Cerebellar nuclear complex (tissue), 1 donor: Measurements from ENCODE around the gene PPFIBP2.

Source experiments
- DNase-seq, 2 experiments: peaks; one replicate each; lab custom pipeline; 2025; lab: John Stamatoyannopoulos, UW

Gene PPFIBP2

DNA sequence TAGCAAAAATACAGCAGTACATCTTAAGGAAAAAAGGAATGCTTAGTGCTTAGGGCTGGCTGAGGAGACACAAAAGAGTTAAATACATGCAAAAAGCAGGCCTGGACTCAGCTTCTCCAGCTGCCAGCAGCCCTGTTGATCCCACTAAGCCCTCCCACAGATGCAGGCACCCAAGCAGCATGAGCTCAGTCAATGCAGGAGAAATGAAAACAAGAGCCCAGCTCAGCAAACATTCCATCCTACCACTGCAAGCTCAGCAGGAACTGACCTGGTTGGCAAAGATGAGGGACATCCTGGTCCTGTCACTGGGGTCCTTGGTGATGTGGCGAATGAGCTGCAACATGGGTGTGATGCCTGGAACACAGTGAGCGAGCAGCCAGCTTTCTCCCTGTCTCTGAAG lies 153.7 kb downstream of the PPFIBP2 start:
- DNase-seq = no peak

DNA sequence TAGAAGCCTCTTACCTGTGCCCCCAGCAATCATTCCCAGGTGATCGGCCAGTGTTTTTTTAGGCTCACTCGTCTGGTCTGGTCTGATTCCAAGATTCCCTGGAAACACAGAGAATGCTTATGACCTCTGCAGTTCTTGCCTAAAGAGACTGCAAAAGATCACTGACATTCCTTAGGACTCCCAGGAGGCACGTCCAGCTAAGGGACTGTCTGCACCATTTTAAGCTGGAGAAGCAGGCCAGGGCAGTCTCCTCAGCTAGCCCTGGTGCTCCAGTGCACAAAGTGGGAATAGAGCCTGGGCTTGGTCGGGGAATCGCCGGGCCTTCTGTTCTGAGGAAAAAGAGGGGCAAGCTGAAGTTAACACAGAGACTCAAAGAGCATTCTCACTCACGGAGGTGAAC lies 154.7 kb downstream of the PPFIBP2 start:
- DNase-seq = no peak

DNA sequence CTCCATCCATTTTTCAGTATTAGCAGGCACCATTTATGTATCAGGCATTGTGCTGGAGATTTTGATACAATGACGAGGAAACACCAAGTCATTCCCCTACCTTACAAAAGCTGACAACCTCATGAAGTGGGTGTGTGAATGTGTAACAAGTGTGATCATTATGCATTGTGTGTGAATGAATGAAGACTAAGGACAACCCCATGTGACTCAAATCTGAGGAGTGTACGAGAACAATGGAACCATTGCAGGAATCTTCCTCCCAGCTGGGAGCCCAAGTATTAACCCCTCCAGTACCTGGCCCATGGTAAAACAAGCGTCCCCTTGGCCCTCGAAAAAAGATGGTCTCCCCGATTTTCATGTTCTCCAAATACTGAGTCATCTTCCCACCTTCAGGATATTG lies 155.1 kb downstream of the PPFIBP2 start:
- no peak for DNase-seq

DNA sequence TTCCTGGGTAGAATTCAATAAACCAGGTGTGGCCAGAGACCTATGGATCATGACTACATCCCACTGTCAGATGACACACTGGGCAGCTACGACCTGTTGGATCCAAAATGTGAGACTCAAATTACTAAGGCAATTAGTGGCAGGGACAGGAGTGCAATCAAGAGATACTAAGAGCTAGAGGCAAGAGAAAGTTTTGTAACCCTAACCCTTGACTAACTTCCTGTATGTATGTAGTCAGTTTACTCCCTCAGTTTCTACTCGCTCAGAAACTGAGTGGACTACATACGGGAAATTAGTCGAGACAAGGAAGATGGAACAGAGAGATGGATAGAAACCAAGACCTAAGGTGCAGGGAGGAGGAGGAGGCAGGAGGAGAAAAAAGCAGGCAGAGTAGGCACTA lies 156.8 kb downstream of the PPFIBP2 start:
- no peak for DNase-seq

DNA sequence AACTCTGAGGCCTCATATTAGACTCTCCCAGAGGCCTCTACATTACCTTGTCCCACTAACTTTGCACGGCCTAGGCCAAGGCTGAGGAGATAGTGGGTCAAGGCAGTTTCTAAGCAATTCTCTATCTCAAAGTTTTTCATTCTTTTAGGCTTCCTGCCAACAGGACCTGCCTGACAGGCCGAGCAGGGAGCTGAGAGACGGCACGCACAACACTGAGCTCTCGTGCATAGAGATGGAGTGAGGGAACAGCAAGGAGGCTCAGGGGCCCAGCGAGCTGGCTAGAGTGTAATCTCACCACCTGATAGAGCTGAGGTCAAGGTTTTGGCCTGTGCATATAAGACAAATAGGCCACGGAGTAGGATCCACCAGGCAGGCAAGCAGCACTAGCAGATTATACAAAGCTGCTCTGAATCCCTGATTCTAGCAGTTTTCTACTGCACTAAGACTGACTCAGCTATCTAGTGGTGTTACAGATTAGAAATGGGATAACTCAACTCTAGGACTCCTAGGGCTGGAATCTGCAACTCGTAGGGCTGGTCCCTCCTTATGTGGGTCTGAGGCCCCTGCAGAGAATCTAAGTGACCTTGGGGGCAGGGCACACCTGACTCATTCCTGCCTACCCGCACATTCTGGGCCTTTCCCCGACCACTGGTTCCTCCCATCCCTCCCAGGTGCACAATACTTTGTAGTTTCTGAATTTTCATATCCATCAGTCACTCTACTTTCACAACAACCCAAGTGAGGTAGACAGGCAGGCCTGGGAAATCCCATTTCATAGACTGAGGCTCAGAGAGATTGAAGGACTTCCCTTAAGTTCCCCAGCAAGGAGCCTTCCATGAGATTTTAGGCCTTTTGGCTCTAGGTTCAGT lies 157.8 kb downstream of the PPFIBP2 start:
- DNase-seq = no peak

DNA sequence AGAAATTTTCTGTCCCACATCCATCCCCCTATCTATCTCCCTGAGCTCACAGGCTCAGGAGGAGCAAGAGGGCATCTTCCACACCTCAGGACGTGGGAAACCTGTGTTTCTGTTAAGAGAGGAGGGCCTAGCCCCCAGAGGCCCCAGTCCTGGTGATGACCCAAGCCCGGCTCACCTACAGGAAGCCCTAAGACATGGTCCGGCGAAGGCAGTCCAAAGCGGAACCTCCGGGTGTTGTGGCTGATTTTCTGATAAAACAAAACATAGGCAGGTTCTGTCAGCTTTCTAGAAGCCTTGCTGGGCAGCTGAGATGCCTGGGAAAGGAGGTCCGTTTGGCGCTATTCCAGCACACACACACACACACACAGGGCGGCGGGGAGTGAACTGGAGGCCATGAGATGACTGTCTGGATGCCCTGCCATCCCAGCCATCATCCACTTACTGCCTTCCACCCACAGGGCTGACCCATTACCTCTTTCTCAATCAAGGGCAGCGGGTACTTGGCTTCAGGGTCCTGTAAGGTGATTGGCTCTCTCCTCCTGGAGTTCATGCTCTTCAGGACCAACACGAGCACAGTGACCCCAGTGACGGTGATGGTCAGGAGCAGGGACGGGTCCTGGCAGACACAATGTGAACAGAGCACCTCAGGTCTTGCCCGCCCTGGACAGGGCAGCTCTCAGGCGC lies 158.6 kb downstream of the PPFIBP2 start:
- DNase-seq = no peak

DNA sequence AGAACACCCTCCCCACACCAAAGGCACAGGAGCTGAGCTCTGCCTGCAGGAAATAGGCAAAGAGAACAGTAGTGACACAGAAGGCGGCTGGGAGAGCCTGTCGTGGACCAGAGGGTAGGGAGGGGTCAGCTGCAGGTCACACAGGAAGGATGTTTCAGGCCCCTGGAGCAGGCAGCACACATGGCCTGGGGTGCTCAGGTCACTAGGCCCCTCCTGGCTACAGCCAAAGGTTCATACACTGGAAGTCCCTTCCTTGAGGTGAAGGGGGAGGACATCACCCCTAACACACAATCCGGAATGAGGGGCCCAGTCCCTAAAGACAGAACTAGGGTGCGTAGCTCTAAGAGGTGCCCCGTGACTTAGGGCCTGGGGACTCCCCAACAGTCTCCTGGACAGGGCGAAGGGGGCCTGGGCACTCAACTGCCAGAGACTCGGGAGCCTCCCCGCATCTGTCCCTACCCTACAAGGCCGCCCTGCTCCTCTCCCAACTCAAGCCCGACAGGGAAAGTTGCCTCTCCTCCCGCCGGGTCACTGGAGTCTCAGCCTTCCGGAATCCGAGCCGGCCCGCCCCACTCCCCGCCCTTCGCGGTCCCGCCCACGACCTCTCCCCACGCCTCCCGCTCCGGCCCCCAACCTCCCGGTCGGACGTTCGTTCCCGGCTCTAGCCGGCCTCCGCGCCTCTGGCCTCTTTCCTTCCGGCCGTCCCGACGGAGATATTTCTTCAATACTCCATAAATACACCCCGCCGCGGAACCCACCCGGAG lies 159.3 kb downstream of the PPFIBP2 start, which contains the start of gene CYB5R2:
Gene CYB5R2 (minus strand): TSS at position 541 of the 764 bp plus-strand sequence. CDS start 675 bp downstream, outside the sequence.
- no peak for DNase-seq

DNA sequence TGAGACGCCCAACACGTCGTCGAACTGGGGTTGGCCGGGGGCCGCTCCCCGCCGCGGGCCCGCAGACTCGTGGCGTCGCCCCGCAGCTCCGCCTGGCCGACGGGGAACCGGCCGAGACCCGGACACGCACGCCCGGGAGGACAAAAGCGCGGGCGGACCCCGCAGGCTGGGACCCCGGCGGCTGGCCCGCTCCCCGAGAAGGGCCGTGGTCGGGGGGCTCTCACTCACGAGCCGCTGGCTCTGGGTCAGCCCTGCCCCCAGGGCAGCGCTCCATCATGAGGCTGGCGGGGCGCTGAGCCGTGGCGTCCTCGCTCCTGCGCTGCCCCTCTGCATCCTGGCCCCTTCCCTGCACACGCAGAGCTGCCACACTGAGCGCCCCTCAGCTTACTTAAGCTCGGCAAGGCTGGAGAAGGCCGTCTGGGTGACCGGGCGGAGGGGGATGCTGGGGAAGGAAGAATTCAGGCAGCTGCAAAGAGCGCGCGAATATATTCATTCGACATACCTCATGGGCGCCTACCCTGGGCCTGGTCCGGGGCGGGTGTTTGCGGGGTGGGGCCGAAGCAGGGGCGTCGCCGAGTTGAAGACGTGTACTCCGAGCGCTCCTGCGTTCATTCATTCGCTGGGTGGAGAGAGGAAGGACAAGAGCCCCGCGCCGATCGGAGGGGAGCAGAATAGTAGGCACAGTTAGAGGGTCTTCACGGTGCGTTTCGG lies 160.1 kb downstream of the PPFIBP2 start:
- no peak for DNase-seq

DNA sequence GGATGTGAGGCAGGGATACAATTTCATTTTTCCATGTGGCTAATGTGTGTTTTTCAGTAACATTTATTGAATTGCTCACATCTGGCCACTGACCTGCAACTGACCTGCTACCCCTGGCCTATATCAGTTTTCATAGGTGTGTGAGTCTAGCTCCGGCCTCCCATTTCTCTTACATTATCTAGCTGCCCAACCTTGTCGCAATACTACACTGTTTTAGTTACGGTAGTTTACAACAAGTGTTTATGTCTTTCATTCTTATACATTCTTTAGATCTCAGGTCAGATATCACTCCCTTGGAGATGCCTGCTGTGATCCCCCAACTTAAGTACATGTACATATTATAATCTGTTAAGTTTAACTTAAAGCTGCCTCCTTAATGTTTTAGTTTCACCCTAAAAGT lies 161.8 kb downstream of the PPFIBP2 start:
- DNase-seq = no peak

DNA sequence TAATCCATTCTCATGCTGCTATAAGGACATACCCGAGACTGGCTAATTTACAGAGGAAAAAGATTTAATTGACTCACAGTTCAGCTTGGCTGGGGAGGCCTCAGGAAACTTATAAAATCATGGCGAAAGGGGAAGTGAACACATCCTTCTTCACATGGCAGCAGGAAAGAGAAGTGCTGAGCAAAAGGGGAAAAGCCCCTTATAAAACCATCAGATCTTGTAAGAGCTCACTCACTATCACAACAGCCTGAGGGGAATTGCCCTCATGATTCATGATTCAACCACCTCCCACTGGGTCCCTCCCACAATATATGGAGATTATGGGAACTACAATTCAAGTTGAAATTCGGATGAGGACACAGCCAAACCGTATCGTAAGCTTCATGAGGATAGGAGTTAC lies 163.3 kb downstream of the PPFIBP2 start:
- no peak for DNase-seq

DNA sequence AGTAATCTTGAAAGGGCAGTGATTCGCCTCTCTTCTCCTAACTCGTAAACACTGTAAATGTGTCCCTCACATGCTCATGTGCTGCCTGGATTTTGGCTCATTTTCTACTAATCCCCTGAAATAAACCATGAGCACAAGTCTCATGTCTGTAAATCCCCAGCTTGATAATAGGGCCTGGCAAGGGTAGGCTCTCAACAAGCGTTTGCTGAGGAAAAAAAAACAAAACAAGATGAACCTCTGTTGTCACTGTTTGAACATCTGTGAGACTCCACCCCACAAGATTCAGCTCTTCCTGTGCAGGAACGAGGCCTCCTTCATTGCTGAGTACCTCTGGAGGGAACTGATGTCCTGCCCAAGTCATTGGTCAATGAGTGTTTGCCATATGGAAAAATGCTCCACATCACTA lies 164.0 kb downstream of the PPFIBP2 start:
- DNase-seq = no peak

DNA sequence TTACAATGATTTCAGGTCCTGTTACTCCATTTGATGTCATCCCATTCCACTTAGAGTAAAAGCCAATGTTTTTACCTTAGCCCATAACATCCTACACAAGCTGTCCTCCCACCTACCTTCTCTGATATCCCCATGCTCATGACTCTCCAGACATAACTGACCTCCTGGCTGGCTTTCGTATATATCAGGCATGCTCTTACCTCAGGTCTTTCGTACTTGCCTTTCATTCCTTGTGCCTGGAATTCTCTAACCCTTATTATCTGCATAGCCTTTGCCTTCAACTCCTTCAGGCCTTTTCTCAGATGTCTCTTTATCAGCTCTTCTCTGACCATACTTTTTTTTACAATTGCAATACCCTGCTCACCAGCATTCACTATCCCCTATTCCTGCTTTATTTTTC lies 169.8 kb downstream of the PPFIBP2 start:
- no peak for DNase-seq

DNA sequence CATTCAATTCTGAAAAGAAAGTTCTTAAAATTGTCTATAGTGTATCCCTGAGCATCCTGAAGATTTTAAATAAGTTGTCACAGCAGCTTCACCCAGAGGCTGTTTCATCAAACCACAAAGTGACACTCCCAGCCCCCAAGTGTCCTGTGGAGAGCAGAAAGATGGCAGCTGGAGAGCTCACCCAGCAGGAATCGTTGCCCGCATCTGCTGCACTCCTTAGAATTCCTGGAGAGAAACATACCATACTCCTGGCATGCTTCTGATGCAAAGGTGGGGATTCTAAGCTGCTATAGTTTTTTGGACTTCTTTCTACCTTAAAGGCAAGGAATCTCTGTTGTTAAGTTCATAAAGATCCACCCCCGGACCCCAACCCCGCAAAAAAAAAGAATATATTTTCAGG lies 173.0 kb downstream of the PPFIBP2 start:
- DNase-seq = no peak

DNA sequence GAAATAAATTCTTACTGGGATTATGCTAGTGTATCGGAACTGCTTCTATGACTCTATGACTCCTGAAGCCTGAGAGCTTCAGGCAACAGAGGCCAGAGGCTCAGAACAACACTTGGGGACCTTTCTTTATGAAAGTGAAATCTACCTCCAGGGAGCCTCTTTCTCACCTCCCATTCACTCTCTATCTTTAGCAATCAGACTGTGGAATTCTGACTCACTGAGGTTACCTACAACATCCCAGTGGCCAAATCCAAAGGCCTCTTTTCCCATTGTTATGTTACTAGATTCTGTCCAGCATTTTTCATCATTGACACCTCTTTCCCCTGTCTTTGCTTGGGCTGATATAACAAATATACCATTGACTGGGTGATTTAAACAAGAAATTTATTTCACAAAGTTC lies 173.6 kb downstream of the PPFIBP2 start:
- DNase-seq = no peak

DNA sequence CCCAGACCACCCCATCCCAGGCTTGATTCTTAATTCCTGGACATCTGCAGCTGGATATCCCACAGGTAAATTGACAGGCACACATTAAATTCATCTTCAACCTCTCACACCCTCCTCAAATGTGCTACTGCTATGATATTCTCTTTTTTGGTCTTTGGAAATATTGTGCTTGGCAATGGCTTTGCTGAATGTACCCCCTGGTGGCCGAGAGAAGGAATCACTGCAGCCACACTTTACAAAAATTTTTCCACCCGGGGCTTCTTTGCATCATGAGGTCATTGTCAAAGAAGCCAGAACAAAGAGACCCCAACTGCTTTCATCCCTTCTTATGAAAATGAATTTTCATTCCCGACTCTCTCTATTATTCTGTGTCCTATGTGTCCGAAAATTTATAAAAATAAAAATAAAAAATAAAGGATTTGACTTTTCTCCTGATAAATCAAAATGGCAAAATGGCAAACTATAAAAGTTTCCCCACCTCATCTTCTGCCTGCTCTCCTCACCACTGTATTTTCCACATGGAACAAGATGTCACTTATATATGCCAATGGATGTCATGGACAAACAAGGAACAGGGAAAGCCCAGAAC lies 174.5 kb downstream of the PPFIBP2 start:
- no peak for DNase-seq

DNA sequence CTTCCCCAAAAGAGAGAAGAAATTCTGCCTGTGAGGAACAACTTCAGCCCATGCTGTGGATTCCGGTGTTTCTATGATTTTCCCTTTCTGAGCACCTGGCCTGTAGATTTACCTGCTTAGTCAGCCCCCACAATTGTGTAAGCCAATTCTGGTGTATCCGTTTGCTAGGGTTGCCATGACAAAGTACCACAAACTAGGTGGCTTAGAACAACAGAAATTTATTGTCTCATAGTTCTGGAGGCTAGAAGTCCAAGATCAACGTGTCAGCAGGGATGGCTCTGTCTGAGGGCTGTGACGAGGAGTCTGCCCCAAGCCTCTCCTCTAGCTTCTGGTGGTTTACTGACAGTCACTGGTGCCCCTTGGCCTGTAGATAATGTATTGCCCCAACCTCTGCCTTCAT lies 175.4 kb downstream of the PPFIBP2 start:
- DNase-seq = no peak

DNA sequence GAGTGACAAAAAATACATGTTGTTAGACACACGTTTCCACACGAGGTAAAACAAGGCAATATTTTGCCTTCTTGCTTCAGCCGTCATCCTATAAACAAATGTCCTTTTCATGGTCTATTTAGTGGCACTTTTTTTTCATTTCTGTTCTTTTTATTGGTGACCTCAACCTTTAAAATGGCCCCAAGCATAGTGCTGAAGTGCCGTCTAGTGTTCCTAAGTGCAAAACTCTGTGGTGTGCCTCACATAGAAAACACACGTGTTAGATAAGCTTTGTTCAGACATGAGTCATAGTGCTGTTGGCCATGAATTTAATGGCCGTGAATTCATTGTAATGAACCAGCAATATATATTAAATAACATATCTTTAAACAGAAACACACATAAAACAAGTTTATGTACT lies 176.8 kb downstream of the PPFIBP2 start:
- DNase-seq = no peak

DNA sequence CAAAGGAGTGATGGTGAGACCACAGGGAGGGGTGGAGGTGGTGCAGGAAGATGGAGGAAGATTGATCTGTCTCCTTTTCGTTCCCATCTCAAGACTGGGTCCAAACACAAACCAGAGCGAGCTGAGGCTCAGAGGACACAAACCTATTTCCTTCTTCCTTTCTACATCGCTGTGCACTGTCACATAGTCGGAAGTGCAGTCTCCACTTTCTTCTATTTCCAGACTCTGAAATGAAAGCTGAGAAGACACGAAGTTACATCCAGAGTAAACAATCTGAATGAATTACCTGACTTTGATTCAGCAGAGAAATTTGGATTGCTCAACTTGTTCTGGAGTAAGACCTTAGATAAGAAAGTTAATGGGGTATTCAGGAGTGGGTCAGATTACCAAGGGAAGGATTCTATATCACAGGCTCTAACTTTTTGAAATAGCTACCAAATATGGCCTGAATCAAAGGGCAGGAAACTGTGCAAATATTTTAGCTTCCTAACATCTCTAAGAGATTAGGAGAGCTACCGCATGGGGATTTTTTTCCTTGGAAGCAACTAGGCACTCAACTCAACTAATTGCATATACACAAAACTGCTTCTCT lies 178.1 kb downstream of the PPFIBP2 start:
- no peak for DNase-seq

DNA sequence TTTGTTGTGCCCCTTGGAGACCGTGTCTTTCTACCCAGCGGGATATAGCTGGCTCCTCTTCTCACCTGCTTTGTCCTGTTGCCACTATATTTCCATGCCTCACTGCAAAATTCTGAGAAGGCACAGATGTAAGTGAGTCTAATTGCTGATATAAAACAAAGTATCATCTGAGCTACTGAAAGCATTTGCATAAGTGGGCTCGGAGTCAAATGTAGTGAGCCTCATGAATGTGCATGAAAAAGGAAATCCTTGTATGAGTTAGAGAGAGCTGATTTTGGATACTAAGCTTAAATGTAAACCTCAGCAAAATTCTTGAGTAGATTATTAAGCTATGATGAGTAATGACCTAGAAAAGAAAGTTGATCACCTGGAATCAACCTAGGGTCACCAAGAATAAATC lies 178.6 kb downstream of the PPFIBP2 start:
- no peak for DNase-seq

DNA sequence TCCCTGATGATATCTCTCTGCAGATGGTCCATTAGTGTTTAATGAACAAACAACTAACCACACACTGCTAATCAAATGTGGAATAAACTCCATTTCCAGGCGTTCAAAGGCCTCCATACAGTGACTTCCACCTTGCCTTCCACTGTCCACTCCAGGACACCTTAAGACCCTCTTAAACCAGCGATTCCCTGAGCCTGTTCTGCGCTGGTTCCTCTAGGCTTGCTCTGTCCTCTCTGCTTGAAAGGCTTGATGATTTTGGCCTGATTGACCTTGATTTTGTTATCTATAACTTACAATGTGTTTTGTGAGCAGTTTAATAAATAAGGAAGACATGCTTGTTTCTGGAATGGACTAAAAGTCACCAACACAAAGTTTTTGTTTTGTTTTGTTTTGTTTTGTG lies 180.4 kb downstream of the PPFIBP2 start:
- DNase-seq = no peak

DNA sequence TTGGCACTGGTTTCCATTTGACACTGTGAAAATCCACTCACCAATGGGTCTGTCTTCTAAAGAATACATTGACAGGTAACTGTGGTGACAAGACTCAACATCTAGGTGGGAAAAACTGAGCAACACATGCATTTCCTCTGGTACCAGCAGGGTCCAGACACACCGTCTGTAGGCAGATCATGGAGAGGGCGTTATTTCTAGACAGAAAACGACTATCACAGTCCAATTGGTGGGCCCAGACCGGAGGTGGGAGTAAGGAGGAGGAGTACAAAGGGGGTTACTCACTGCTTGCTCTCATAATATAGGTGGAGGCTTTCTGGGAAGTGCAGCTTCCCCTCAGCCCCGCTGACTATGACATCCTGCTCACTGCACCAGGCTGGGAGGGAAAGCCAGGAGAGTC lies 182.6 kb downstream of the PPFIBP2 start:
- DNase-seq = no peak
